Natural killer cell (primary cell): Measurements from ENCODE around the gene TMEM200B. TPM values are rescaled to one million over a fixed set of nuclear protein-coding genes. Genes with fewer than 3 reads are reported as not detected.
A peak's percentile ranks its signal among the peaks of the same experiment; 100 is the strongest.

Experiments
- ATAC-seq, 3 donors: fragments of 150-1000 bp in 2 of 3; fragments of 200-7000 bp in 1 of 3; cut with Tn5 transposase; 1 replicate in 1 of 3; 2 replicates in 2 of 3; pipeline ENCODE4 v1.10.0; 2021; ENCODE audit warnings: mild to moderate bottlenecking in 2 of 3, moderate library complexity in 2 of 3
- DNase-seq, 2 donors: peaks; one replicate each; pipeline versions ENCODE4 v3.0.0 to v3.0.0-alpha.2; 2013 to 2021; ENCODE audit warnings: mixed read lengths in 1 of 2
- H3K27ac ChIP-seq: one replicate; pipeline ENCODE4 v1.5.1; 2013; ENCODE audit warnings: mild to moderate bottlenecking, low read length
- H3K27me3 ChIP-seq: one replicate; pipeline ENCODE4 v1.6.1; 2013; ENCODE audit warnings: low read length; ENCODE audit not compliant: control insufficient read depth, insufficient read depth
- H3K36me3 ChIP-seq: one replicate; pipeline ENCODE4 v1.6.1; 2013; ENCODE audit warnings: low read length; ENCODE audit not compliant: control insufficient read depth, insufficient read depth
- H3K4me1 ChIP-seq: one replicate; pipeline ENCODE4 v1.6.1; 2013; ENCODE audit warnings: low read length; ENCODE audit not compliant: control insufficient read depth, insufficient read depth
- H3K4me3 ChIP-seq: one replicate; pipeline ENCODE4 v1.5.1; 2013; ENCODE audit warnings: low read length
- H3K9me3 ChIP-seq: one replicate; pipeline ENCODE4 v1.6.1; 2013; ENCODE audit warnings: low read length; ENCODE audit not compliant: control insufficient read depth, insufficient read depth
- H3K27ac Mint-ChIP-seq, 2 donors: one replicate each; pipeline ENCODE4 v1.8.0; 2022; ENCODE audit warnings: mild to moderate bottlenecking in 2 of 2, mixed read lengths in 2 of 2, moderate library complexity in 1 of 2
- H3K27me3 Mint-ChIP-seq, 2 donors: one replicate each; pipeline ENCODE4 v1.8.0; 2022; ENCODE audit warnings: low read depth in 2 of 2, mixed read lengths in 2 of 2
- H3K36me3 Mint-ChIP-seq: one replicate; pipeline ENCODE4 v1.8.0; 2022; ENCODE audit warnings: mixed read lengths
- H3K4me1 Mint-ChIP-seq, 2 donors: one replicate each; pipeline ENCODE4 v1.8.0; 2022; ENCODE audit warnings: mixed read lengths in 2 of 2
- H3K4me3 Mint-ChIP-seq: one replicate; pipeline ENCODE4 v1.8.0; 2022; ENCODE audit warnings: mild to moderate bottlenecking, moderate library complexity, mixed read lengths
- H3K9me3 Mint-ChIP-seq, 2 donors: one replicate each; pipeline ENCODE4 v1.8.0; 2022; ENCODE audit warnings: mixed read lengths in 2 of 2
- CTCF ChIP-seq: fragments of 200-600 bp; IDR thresholded peaks from one replicate; pipeline ENCODE4 v1.8.0; 2022; ENCODE audit warnings: antibody characterized with exemption
- WGBS: methylation state at CpG from one replicate; pipeline ENCODE4 v1.1.7; 2013; ENCODE audit warnings: missing lambda C conversion rate; ENCODE audit not compliant: insufficient coverage; 5-methylcytosine and 5-hydroxymethylcytosine counted together
- intact Hi-C: fragments of 100-400 bp; cut with micrococcal nuclease; formaldehyde crosslinking; loops from one replicate; pipeline ENCODE4 v1.14.2; 2022
- total RNA-seq, 4 donors: library from RNA; stranded (reverse); fragments of 120-200 nt in 1 of 4; gene quantifications; one replicate each; pipeline versions ENCODE4 v1.2.3 to v1.2.4, GENCODE V29; 2013 to 2022

The TMEM200B gene
- total RNA-seq, 3 donors from 2014 or later (not counting 1 experiment from before 2014, with no cell fraction given) = not detected

GRCh38 chr1:29148656-29149491, 25.2 kb upstream of the TMEM200B start:
- intact Hi-C loops = no loop called here
- 97% methylated on average over 35 of the region's 35 CpGs for WGBS
- H3K9me3 Mint-ChIP-seq = no peaks in the 10 kb centered on the region
- H3K36me3 ChIP-seq = peaks cover 69% of the 10 kb centered on the region
- H3K4me3 ChIP-seq = no peak overlapping the region
- H3K27ac Mint-ChIP-seq = peak overlapping the region; percentile 25 to 71
- H3K4me3 Mint-ChIP-seq = no peak overlapping the region
- H3K27ac ChIP-seq = no peak overlapping the region
- H3K4me1 Mint-ChIP-seq = peaks cover 4 to 18% of the 10 kb centered on the region in 2 donors
- no peak for TF ChIP-seq CTCF
- peaks cover 26% of the 10 kb centered on the region for H3K36me3 Mint-ChIP-seq
- no peaks in the 10 kb centered on the region for H3K27me3 Mint-ChIP-seq
- DNase-seq = no peak
- ATAC-seq = no peak
- no peaks in the 10 kb centered on the region for H3K9me3 ChIP-seq
- H3K27me3 ChIP-seq = no peaks in the 10 kb centered on the region
- no peaks in the 10 kb centered on the region for H3K4me1 ChIP-seq

- Histone ChIP-seq H3K27ac (no peak overlapping the region), H3K4me1 (no peaks in the 10 kb centered on the region), H3K36me3 (peaks cover 42% of the 10 kb centered on the region), H3K27me3 (no peaks in the 10 kb centered on the region), H3K9me3 (no peaks in the 10 kb centered on the region), H3K4me3 (no peak overlapping the region)
- DNase-seq = no peak
- intact Hi-C loops = no loop called here
- Mint-ChIP-seq H3K4me1 (peaks cover 4 to 9% of the 10 kb centered on the region in 2 donors), H3K36me3 (peaks cover 24% of the 10 kb centered on the region), H3K9me3 (no peaks in the 10 kb centered on the region), H3K27me3 (no peaks in the 10 kb centered on the region), H3K27ac (peak overlapping the region; percentile 25 to 30), H3K4me3 (no peak overlapping the region)
- no peak for TF ChIP-seq CTCF
- 82% methylated on average over 8 of the region's 8 CpGs for WGBS
- ATAC-seq = peak in 1 of 3 donors; percentile 14
Measured at GRCh38 chr1:29145739-29146437, 22.2 kb upstream of the TMEM200B start.

GRCh38 chr1:29144178-29144577, 20.5 kb upstream of the TMEM200B start:
- no peaks in the 10 kb centered on the region for H3K9me3 Mint-ChIP-seq
- peak overlapping the region in 1 of 2 donors; percentile 34 for H3K27ac Mint-ChIP-seq
- Histone ChIP-seq H3K27ac (no peak overlapping the region), H3K4me3 (no peak overlapping the region), H3K27me3 (no peaks in the 10 kb centered on the region), H3K9me3 (no peaks in the 10 kb centered on the region), H3K36me3 (peaks cover 27% of the 10 kb centered on the region), H3K4me1 (no peaks in the 10 kb centered on the region)
- ATAC-seq = peak in 1 of 3 donors; percentile 20
- H3K4me1 Mint-ChIP-seq = peaks cover 4 to 9% of the 10 kb centered on the region in 2 donors
- no peaks in the 10 kb centered on the region for H3K27me3 Mint-ChIP-seq
- DNase-seq = no peak
- 100% methylated on average over 2 of the region's 2 CpGs for WGBS
- no peak for TF ChIP-seq CTCF
- no peak overlapping the region for H3K4me3 Mint-ChIP-seq
- intact Hi-C loops = no loop called here
- peaks cover 17% of the 10 kb centered on the region for H3K36me3 Mint-ChIP-seq
